ENCODE data around the gene TFDP2. TPM values are rescaled to one million over a fixed set of nuclear protein-coding genes. Genes with fewer than 3 reads are reported as not detected.

The TFDP2 gene
- total RNA-seq, 1 experiment from 2014 or later: 55.4 TPM

DNA sequence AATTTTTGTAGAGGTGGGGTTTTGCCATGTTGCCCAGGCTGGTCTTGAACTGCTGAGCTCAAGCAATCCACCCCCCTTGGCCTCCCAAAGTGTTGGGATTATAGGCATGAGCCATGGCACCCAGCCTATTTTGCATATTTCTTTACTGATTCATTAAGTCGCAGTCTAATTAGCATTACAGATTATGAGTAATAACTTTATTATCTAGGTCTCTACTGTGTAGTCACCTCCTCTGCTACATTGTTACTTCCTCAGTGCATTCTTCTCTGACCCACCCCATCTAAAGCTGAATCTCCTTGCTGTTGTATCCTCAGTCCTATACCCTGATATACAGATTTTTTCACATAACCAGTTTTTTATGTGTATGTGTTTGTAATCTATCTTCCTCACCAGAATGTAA lies 61.7 kb downstream of the TFDP2 start:
- Histone ChIP-seq H3K9me3 (ENCODE audit: control insufficient read depth in 1 of 2, insufficient read depth in 1 of 2, low read depth in 1 of 2, low read length in 2 of 2) (peaks cover 0 to 4% of the 10 kb centered on the region in 2 experiments; a peak in 1 of 4 replicates), H3K4me1 (ENCODE audit: control insufficient read depth in 1 of 2, insufficient read depth in 2 of 2, low read length in 2 of 2) (peaks cover 32 to 37% of the 10 kb centered on the region in 2 experiments), H3K27ac (ENCODE audit: low read depth, low read length) (peak overlapping the region; percentile 47; the same call in 1 of the 2 replicates), H3K36me3 (ENCODE audit: control insufficient read depth in 1 of 2, insufficient read depth in 2 of 2, low read length in 2 of 2) (no peaks in the 10 kb centered on the region), H3K4me3 (replicated peaks in 1 of 2; ENCODE audit: low read depth in 1 of 2, low read length in 2 of 2) (peak overlapping the region in 1 of 2 experiments; percentile 22; a peak in 2 of 4 replicates), H3K4me2 (ENCODE audit: low read length) (peak overlapping the region; percentile 61), H3K9me2 (ENCODE audit: insufficient read depth) (no peaks in the 10 kb centered on the region), H3K79me2 (ENCODE audit: insufficient read depth, low read length) (no peaks in the 10 kb centered on the region), H3K27me3 (ENCODE audit: insufficient read depth, low read length) (no peaks in the 10 kb centered on the region), H4K20me1 (ENCODE audit: insufficient read depth) (no peaks in the 10 kb centered on the region), H3K9ac (ENCODE audit: low read length) (no peak overlapping the region), H2AFZ (ENCODE audit: low read depth, low read length, poor library complexity, severe bottlenecking) (no peak overlapping the region)
- BruUV-seq (replicated peaks): no TSS peak
- DNase-seq (ENCODE audit: low read depth, low spot score) (peak; percentile 13), ATAC-seq (peak; percentile 69)
- intact Hi-C loops (cut with micrococcal nuclease): no loop called here
- ChIA-PET POLR2A (no interaction called here), CTCF (interaction anchor here (0.6 kb wide), 1 partner anchor 26 kb away, joined by 3 read pairs; no protein-coding TSS in a partner anchor), RAD21 (ENCODE audit: low non-redundant PET in 1 of 2, low total read pairs in 2 of 2, uncharacterized antibody in 2 of 2, unreplicated experiment in 2 of 2) (no interaction called here)
- no peak for TF ChIP-seq POLR2A (IDR thresholded peaks at IDR 0.05; ENCODE audit: borderline replicate concordance, extremely low read depth, insufficient read depth, insufficient read length)
- TF ChIP-seq EZH2phosphoT487 (IDR thresholded peaks at IDR 0.05; ENCODE audit: borderline replicate concordance): no peak
- TF ChIP-seq FOSL1 (IDR thresholded peaks at IDR 0.05; ENCODE audit: low read depth): peak; percentile 54; the same call in 1 of the 2 replicates
- peak; percentile 30; the same call in 1 of the 2 replicates for TF ChIP-seq JUND (IDR thresholded peaks at IDR 0.05)
- TF ChIP-seq, protein P1, sequence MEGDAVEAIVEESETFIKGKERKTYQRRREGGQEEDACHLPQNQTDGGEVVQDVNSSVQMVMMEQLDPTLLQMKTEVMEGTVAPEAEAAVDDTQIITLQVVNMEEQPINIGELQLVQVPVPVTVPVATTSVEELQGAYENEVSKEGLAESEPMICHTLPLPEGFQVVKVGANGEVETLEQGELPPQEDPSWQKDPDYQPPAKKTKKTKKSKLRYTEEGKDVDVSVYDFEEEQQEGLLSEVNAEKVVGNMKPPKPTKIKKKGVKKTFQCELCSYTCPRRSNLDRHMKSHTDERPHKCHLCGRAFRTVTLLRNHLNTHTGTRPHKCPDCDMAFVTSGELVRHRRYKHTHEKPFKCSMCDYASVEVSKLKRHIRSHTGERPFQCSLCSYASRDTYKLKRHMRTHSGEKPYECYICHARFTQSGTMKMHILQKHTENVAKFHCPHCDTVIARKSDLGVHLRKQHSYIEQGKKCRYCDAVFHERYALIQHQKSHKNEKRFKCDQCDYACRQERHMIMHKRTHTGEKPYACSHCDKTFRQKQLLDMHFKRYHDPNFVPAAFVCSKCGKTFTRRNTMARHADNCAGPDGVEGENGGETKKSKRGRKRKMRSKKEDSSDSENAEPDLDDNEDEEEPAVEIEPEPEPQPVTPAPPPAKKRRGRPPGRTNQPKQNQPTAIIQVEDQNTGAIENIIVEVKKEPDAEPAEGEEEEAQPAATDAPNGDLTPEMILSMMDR (IDR thresholded peaks at IDR 0.05 in 2 of 3, conservative IDR thresholded peaks at IDR 0.05 in 1 of 3; ENCODE audit: borderline replicate concordance in 1 of 3, insufficient read depth in 1 of 3, low read depth in 2 of 3, low read length in 2 of 3): no peak

GRCh38 chr3:142086581-142087090 lies 62.7 kb downstream of the TFDP2 start:
- no peaks in the 10 kb centered on the region for H3K36me3 ChIP-seq (ENCODE audit: control insufficient read depth in 1 of 2, insufficient read depth in 2 of 2, low read length in 2 of 2)
- H3K79me2 ChIP-seq (ENCODE audit: insufficient read depth, low read length): no peaks in the 10 kb centered on the region
- no peak overlapping the region for H3K4me3 ChIP-seq (replicated peaks in 1 of 2; ENCODE audit: low read depth in 1 of 2, low read length in 2 of 2)
- TF ChIP-seq EGR1 (IDR thresholded peaks at IDR 0.05; ENCODE audit: low read depth) (no peak), SIN3A (IDR thresholded peaks at IDR 0.05; ENCODE audit: low read depth) (no peak)
- intact Hi-C loops (cut with micrococcal nuclease): no loop called here
- H3K27ac ChIP-seq (ENCODE audit: low read depth, low read length): no peak overlapping the region
- ChIA-PET POLR2A (no interaction called here), CTCF (no interaction called here), RAD21 (ENCODE audit: low non-redundant PET in 1 of 2, low total read pairs in 2 of 2, uncharacterized antibody in 2 of 2, unreplicated experiment in 2 of 2) (no interaction called here)
- H4K20me1 ChIP-seq (ENCODE audit: insufficient read depth): no peaks in the 10 kb centered on the region
- peaks cover 32 to 37% of the 10 kb centered on the region in 2 experiments for H3K4me1 ChIP-seq (ENCODE audit: control insufficient read depth in 1 of 2, insufficient read depth in 2 of 2, low read length in 2 of 2)
- H3K9ac ChIP-seq (ENCODE audit: low read length): no peak overlapping the region
- ATAC-seq (no peak), DNase-seq (ENCODE audit: low read depth, low spot score) (no peak)
- no peaks in the 10 kb centered on the region for H3K27me3 ChIP-seq (ENCODE audit: insufficient read depth, low read length)
- H3K4me2 ChIP-seq (ENCODE audit: low read length): peak overlapping the region; percentile 61
- H2AFZ ChIP-seq (ENCODE audit: low read depth, low read length, poor library complexity, severe bottlenecking): no peak overlapping the region
- no peaks in the 10 kb centered on the region for H3K9me2 ChIP-seq (ENCODE audit: insufficient read depth)
- BruUV-seq (replicated peaks): no TSS peak
- peaks cover 0 to 4% of the 10 kb centered on the region in 2 experiments; a peak in 1 of 4 replicates for H3K9me3 ChIP-seq (ENCODE audit: control insufficient read depth in 1 of 2, insufficient read depth in 1 of 2, low read depth in 1 of 2, low read length in 2 of 2)

Measured in HCT116 (cell line).